HepG2 (cell line): Measurements from ENCODE around the gene EPS8L3. TPM values are rescaled to one million over a fixed set of nuclear protein-coding genes. Genes with fewer than 3 reads are reported as not detected.

Experiments
- HMGXB4 ChIP-seq, 2 experiments: sonication (generic) in 1 of 2; formaldehyde crosslinking in 1 of 2; IDR thresholded peaks; 2 replicates each; pipeline versions ENCODE4 v1.4.0 to v1.6.1; 2018 to 2020; ENCODE audit warnings: missing genetic modification reagents in 2 of 2, borderline replicate concordance in 1 of 2, low read depth in 1 of 2, mild to moderate bottlenecking in 1 of 2, missing biosample characterization in 1 of 2
- IRF9 ChIP-seq: sonication (generic); formaldehyde crosslinking; IDR thresholded peaks from 2 replicates; pipeline ENCODE4 v1.8.0; 2022; ENCODE audit warnings: missing genetic modification reagents, mild to moderate bottlenecking, borderline replicate concordance
- KIAA2018 ChIP-seq: sonication (generic); formaldehyde crosslinking; IDR thresholded peaks from 2 replicates; pipeline ENCODE4 v1.5.0; 2020; ENCODE audit warnings: mild to moderate bottlenecking, missing genetic modification reagents, borderline replicate concordance
- POLR2AphosphoS5 ChIP-seq: IDR thresholded peaks from 2 replicates; pipeline ENCODE4 v1.6.1; 2012; ENCODE audit warnings: low read depth, low read length
- TCF7 ChIP-seq: sonication (generic); IDR thresholded peaks from 2 replicates; pipeline ENCODE4 v1.6.1; 2016; ENCODE audit warnings: antibody characterized with exemption, low read depth
- ZBTB1 ChIP-seq: sonication (generic); formaldehyde crosslinking; IDR thresholded peaks from 2 replicates; pipeline ENCODE4 v1.4.0; 2020; ENCODE audit warnings: missing genetic modification reagents, borderline replicate concordance
- ZNF274 ChIP-seq: sonication (generic); formaldehyde crosslinking; IDR thresholded peaks from 2 replicates; pipeline ENCODE4 v1.5.1; 2020; ENCODE audit warnings: mild to moderate bottlenecking, missing genetic modification reagents
- ZNF614 ChIP-seq: IDR thresholded peaks from 2 replicates; pipeline ENCODE4 v1.6.1; 2018; ENCODE audit warnings: missing biosample characterization, missing genetic modification reagents, inconsistent platforms, borderline replicate concordance
- ZNF687 ChIP-seq: sonication (generic); formaldehyde crosslinking; IDR thresholded peaks from 2 replicates; pipeline ENCODE4 v1.5.1; 2020; ENCODE audit warnings: mild to moderate bottlenecking, missing genetic modification reagents, moderate library complexity
- ZNF766 ChIP-seq: sonication (generic); formaldehyde crosslinking; IDR thresholded peaks from 2 replicates; pipeline ENCODE4 v1.5.0; 2020; ENCODE audit warnings: missing genetic modification reagents, borderline replicate concordance
- ZNF782 ChIP-seq: sonication (generic); formaldehyde crosslinking; IDR thresholded peaks from 2 replicates; pipeline ENCODE4 v1.4.0; 2020; ENCODE audit warnings: missing genetic modification reagents, mild to moderate bottlenecking, borderline replicate concordance
- polyA plus RNA-seq, 8 experiments: library from polyadenylated mRNA; depleted of rRNA in 3 of 8; stranded (reverse) in 7 of 8; unstranded in 1 of 8; fragments of >200 nt; fragmentation: Illumina TruSeq in 4 of 8; extraction: Trizol in 4 of 8; gene quantifications; 2 replicates each; pipeline versions ENCODE4 v1.2.1 to v1.2.3, GENCODE V29; 2011 to 2016; ENCODE audit warnings: low read depth in 4 of 8, missing spikeins in 1 of 8, mixed read lengths in 1 of 8; ENCODE audit not compliant: insufficient read depth in 1 of 8
- total RNA-seq, 5 experiments: library from RNA; depleted of rRNA; stranded (reverse); fragments of >200 nt; fragmentation: Illumina TruSeq; extraction: Trizol; gene quantifications; 2 replicates each; pipeline ENCODE4 v1.2.3, GENCODE V29; 2016; ENCODE audit warnings: low read depth in 1 of 5

Gene EPS8L3
- total and polyA plus RNA-seq, 2 of the 13 experiments (the other 11 are each of a cell fraction or from before 2014, with no cell fraction given) = 18.2 to 106 TPM

- TF ChIP-seq KIAA2018 (no peak), ZNF614 (CRISPR knock-in tag) (no peak), ZNF766 (CRISPR knock-in tag) (no peak), ZNF687 (0 out of 2 replicates have a peak, but pooled peaks have one; percentile 24), ZNF274 (no peak), ZNF782 (CRISPR knock-in tag) (0 out of 2 replicates have a peak, but pooled peaks have one; percentile 32), IRF9 (0 out of 2 replicates have a peak, but pooled peaks have one; percentile 14), HMGXB4 (CRISPR knock-in tag; IDR thresholded peaks at IDR 0.05; ENCODE audit: borderline replicate concordance in 1 of 2, low read depth in 1 of 2) (peak in 1 of 2 experiments; percentile 5; a peak in 1 of 4 replicates), POLR2AphosphoS5 (no peak), ZBTB1 (no peak), TCF7 (no peak)
Measured at GRCh38 chr1:109740615-109741373, 22.9 kb downstream of the EPS8L3 start, which contains the start of gene GSTM3 (continued).
